Stimulated activated CD4-positive, alpha-beta T cell treated with anti-CD3 and anti-CD28 coated beads, Interleukin-4, amount 100 ng/mL, for 1 hour (primary cell): ENCODE data around the gene FYCO1.

Experiments
- DNase-seq: peaks from one replicate; pipeline ENCODE4 v3.0.0-alpha.2; 2020

FYCO1 gene

GRCh38 chr3:45880725-45881077, 114.9 kb downstream of the FYCO1 start:
- no peak for DNase-seq

GRCh38 chr3:45878124-45878523, 117.5 kb downstream of the FYCO1 start:
- DNase-seq = no peak

- DNase-seq = no peak
Observed at GRCh38 chr3:45874677-45875346, 120.8 kb downstream of the FYCO1 start.

GRCh38 chr3:45873638-45874037, 122.0 kb downstream of the FYCO1 start:
- DNase-seq = no peak

- DNase-seq = no peak
Observed at GRCh38 chr3:45873036-45873435, 122.6 kb downstream of the FYCO1 start.

DNA sequence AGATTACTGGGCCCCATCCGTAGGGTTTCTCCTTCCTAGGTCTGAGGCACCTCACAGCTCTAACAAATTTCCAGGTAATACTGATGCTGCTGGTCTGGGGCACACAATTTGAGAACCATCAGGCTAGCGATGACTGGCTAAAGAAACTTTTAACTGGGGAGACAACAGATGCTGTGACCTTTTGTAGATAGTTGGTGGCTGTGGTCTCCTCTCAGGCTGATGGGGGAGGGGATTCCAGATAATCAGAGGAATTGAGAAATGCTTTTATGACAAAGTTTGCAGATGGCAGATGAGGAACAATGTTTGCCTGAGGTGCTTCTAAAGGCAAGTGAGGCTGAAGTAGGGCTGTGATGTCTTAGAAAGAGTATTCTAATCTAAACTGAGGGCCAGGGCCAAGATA, 123.1 kb downstream of the FYCO1 start:
- DNase-seq = no peak

- no peak for DNase-seq
Observed at GRCh38 chr3:45871780-45872179, 123.8 kb downstream of the FYCO1 start.

GRCh38 chr3:45870099-45870498, 125.5 kb downstream of the FYCO1 start:
- peak; percentile 24 for DNase-seq

- DNase-seq = no peak
Observed at GRCh38 chr3:45869638-45870037, 126.0 kb downstream of the FYCO1 start.

DNA sequence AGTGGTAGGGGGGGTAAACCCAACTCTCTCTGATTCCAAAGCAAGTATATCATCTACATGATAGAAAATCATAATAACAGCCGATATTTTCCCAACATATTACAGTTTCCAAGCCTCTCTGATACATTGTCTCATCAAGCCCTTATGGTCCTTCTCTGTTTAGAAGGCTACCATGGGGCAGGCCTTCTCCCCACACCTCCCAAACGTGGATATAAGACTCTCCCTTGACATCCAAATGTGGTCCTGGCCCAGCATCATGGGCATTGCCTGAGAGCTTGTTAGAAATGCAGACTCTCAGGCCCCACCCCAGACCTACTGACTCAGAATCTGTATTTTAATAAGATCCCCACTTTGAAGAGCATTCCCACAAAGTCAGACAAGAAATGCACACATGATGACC, 127.0 kb downstream of the FYCO1 start:
- no peak for DNase-seq

DNA sequence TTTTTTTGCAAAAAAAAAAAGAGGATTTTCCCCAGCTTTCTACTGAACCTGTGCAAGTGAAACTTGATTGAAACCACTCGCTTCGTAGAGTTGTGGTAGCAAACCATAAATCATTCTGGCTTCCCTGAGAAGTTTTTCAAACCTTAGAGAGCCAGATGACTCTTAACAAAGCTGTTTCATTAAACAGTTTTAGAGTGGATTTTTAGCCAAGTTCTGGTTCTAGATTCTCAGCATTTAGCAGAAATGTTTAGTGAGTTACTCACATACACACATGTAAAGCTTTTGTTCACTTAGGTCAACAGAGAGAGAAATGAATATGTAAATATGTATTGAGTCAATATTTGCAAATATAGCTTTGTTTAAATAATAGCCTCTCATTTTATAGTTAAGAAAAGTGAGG, 127.4 kb downstream of the FYCO1 start:
- no peak for DNase-seq
